Gastroesophageal sphincter (tissue), 4 donors: ENCODE data around the gene DISC1. TPM values are rescaled to one million over a fixed set of nuclear protein-coding genes. Genes with fewer than 3 reads are reported as not detected.

Experiments
- ATAC-seq: fragments of 150-250 bp; one replicate; pipeline ENCODE4 v1.9.1; 2016; ENCODE audit warnings: mild to moderate bottlenecking, moderate library complexity
- H3K27ac ChIP-seq, 4 donors: fragments of 200-600 bp; sonication (generic) in 3 of 4; 1 replicate in 3 of 4; 2 replicates in 1 of 4; pipeline ENCODE4 v1.5.1; 2016 to 2019
- H3K27me3 ChIP-seq: fragments of 200-600 bp; sonication (generic); one replicate; pipeline ENCODE4 v1.5.1; 2019
- H3K36me3 ChIP-seq, 2 donors: fragments of 200-600 bp; sonication (generic); one replicate each; pipeline ENCODE4 v1.5.1; 2019; ENCODE audit warnings: control low read depth in 1 of 2
- H3K4me1 ChIP-seq, 3 donors: fragments of 200-600 bp; sonication (generic); 1 replicate in 2 of 3; 2 replicates in 1 of 3; pipeline ENCODE4 v1.5.1; 2016 to 2019; ENCODE audit warnings: control low read depth in 2 of 3
- H3K4me3 ChIP-seq, 2 donors: fragments of 200-600 bp; sonication (generic); one replicate each; pipeline ENCODE4 v1.5.1; 2019; ENCODE audit warnings: mild to moderate bottlenecking in 1 of 2, moderate library complexity in 1 of 2
- H3K9me3 ChIP-seq, 3 donors: fragments of 200-600 bp; sonication (generic); one replicate each; pipeline ENCODE4 v1.5.1; 2017 to 2019; ENCODE audit warnings: control low read depth in 2 of 3
- CTCF ChIP-seq, 4 experiments: fragments of 200-600 bp in 2 of 4; fragments of 450-650 bp in 2 of 4; sonication (generic) in 1 of 4; IDR thresholded peaks; one replicate each; pipeline ENCODE4 v1.5.1; 2017 to 2019; ENCODE audit warnings: antibody characterized with exemption in 4 of 4, mild to moderate bottlenecking in 2 of 4, moderate library complexity in 2 of 4
- EP300 ChIP-seq: sonication (generic); formaldehyde crosslinking; IDR thresholded peaks from one replicate; pipeline ENCODE4 v1.6.1; 2017; ENCODE audit warnings: antibody characterized with exemption, mild to moderate bottlenecking
- POLR2A ChIP-seq, 2 donors: fragments of 450-650 bp; IDR thresholded peaks; one replicate each; pipeline ENCODE4 v1.6.1; 2017; ENCODE audit warnings: antibody characterized with exemption in 2 of 2, mild to moderate bottlenecking in 2 of 2, moderate library complexity in 1 of 2
- POLR2AphosphoS5 ChIP-seq: sonication (generic); formaldehyde crosslinking; IDR thresholded peaks from one replicate; pipeline ENCODE4 v1.6.1; 2017; ENCODE audit warnings: antibody characterized with exemption
- WGBS, 2 donors: methylation state at CpG; one replicate each; pipeline ENCODE4 v1.1.5; 2018; ENCODE audit warnings: low coverage in 1 of 2; 5-methylcytosine and 5-hydroxymethylcytosine counted together
- total RNA-seq, 4 donors: library from RNA; depleted of rRNA; stranded (reverse); fragments of >200 nt; gene quantifications; one replicate each; pipeline ENCODE4 v1.1.0, GENCODE V29; 2016

DISC1 gene
- total RNA-seq, 4 donors from 2014 or later, result 4.4 to 9.8 (median 6.8) TPM

- Histone ChIP-seq H3K36me3 (no peaks in the 10 kb centered on the region), H3K9me3 (no peaks in the 10 kb centered on the region), H3K27me3 (peaks cover 9% of the 10 kb centered on the region), H3K4me1 (no peaks in the 10 kb centered on the region), H3K4me3 (no peak overlapping the region), H3K27ac (no peak overlapping the region)
- ATAC-seq, result no peak
- 60 to 83% methylated on average over 3 of the region's 3 CpGs for WGBS, 2 donors
- TF ChIP-seq CTCF (IDR thresholded peaks at IDR 0.05) (no peak), POLR2AphosphoS5 (no peak), POLR2A (IDR thresholded peaks at IDR 0.05) (no peak)
These were observed 90.3 kb downstream of the DISC1 start for GRCh38 chr1:231716879-231717278.

GRCh38 chr1:231719485-231720183, 93.0 kb downstream of the DISC1 start:
- Histone ChIP-seq H3K27me3 (no peaks in the 10 kb centered on the region), H3K4me1 (no peaks in the 10 kb centered on the region), H3K27ac (no peak overlapping the region), H3K4me3 (no peak overlapping the region), H3K36me3 (no peaks in the 10 kb centered on the region), H3K9me3 (no peaks in the 10 kb centered on the region)
- TF ChIP-seq CTCF (IDR thresholded peaks at IDR 0.05), result no peak
- TF ChIP-seq POLR2AphosphoS5, result no peak
- TF ChIP-seq EP300, result no peak
- no peak for TF ChIP-seq POLR2A (IDR thresholded peaks at IDR 0.05)
- 81 to 91% methylated on average over 7 of the region's 7 CpGs for WGBS, 2 donors
- ATAC-seq, result no peak

- TF ChIP-seq POLR2A (IDR thresholded peaks at IDR 0.05) (no peak), CTCF (IDR thresholded peaks at IDR 0.05) (no peak), POLR2AphosphoS5 (no peak), EP300 (no peak)
- Histone ChIP-seq H3K27ac (no peak overlapping the region), H3K4me1 (no peaks in the 10 kb centered on the region), H3K36me3 (no peaks in the 10 kb centered on the region), H3K27me3 (no peaks in the 10 kb centered on the region), H3K9me3 (no peaks in the 10 kb centered on the region), H3K4me3 (no peak overlapping the region)
- no peak for ATAC-seq
- WGBS, 2 donors, result 61 to 80% methylated on average over 4 to 5 of the region's 5 CpGs
These were observed 94.2 kb downstream of the DISC1 start for GRCh38 chr1:231720652-231721325.

GRCh38 chr1:231721436-231721835, 94.8 kb downstream of the DISC1 start:
- Histone ChIP-seq H3K4me1 (no peaks in the 10 kb centered on the region), H3K4me3 (no peak overlapping the region), H3K27ac (no peak overlapping the region), H3K9me3 (no peaks in the 10 kb centered on the region), H3K27me3 (no peaks in the 10 kb centered on the region), H3K36me3 (no peaks in the 10 kb centered on the region)
- ATAC-seq, result no peak
- TF ChIP-seq POLR2AphosphoS5, result no peak
- no peak for TF ChIP-seq POLR2A (IDR thresholded peaks at IDR 0.05)
- no peak for TF ChIP-seq CTCF (IDR thresholded peaks at IDR 0.05)
- TF ChIP-seq EP300, result no peak

- no peak for TF ChIP-seq EP300
These were observed 95.8 kb downstream of the DISC1 start for GRCh38 chr1:231722356-231722755.

More at GRCh38 chr1:231722356-231722755, 95.8 kb downstream of the DISC1 start:
- WGBS, 2 donors, result 81 to 84% methylated on average over 6 of the region's 6 CpGs
- Histone ChIP-seq H3K27ac (no peak overlapping the region), H3K36me3 (no peaks in the 10 kb centered on the region), H3K27me3 (no peaks in the 10 kb centered on the region), H3K4me3 (no peak overlapping the region), H3K9me3 (no peaks in the 10 kb centered on the region), H3K4me1 (no peaks in the 10 kb centered on the region)
- ATAC-seq, result no peak
